ENCODE measurements around the gene GPRC5C. TPM values are rescaled to one million over a fixed set of nuclear protein-coding genes. Genes with fewer than 3 reads are reported as not detected.

The GPRC5C gene
- total and polyA plus RNA-seq, 4 donors, result 34.2 to 195 (median 119) TPM

- 87% methylated on average over 4 of the region's 4 CpGs for WGBS
- Histone ChIP-seq H3K9ac (ENCODE audit: low read depth in 1 of 2, low read length in 2 of 2) (no peak overlapping the region), H3K4me3 (ENCODE audit: low read depth in 1 of 3, low read length in 3 of 3) (no peak overlapping the region), H3K27me3 (ENCODE audit: control insufficient read depth in 4 of 4, insufficient read depth in 4 of 4, low read length in 3 of 4) (no peaks in the 10 kb centered on the region), H3K4me1 (ENCODE audit: control insufficient read depth in 4 of 4, insufficient read depth in 4 of 4, low read length in 3 of 4) (no peaks in the 10 kb centered on the region), H3K27ac (ENCODE audit: low read depth in 1 of 2, low read length in 2 of 2) (no peak overlapping the region), H3K9me3 (ENCODE audit: control insufficient read depth in 4 of 4, low read length in 3 of 4) (no peaks in the 10 kb centered on the region), H3K36me3 (ENCODE audit: control insufficient read depth in 4 of 4, insufficient read depth in 3 of 4, low read depth in 1 of 4, low read length in 3 of 4) (no peaks in the 10 kb centered on the region)
- no peak for DNase-seq (ENCODE audit: low spot score)
- TF ChIP-seq TAF1 (conservative IDR thresholded peaks at IDR 0.05) (no peak), ATF3 (IDR thresholded peaks at IDR 0.05) (no peak), YY1 (IDR thresholded peaks at IDR 0.05) (no peak), FOXA2 (IDR thresholded peaks at IDR 0.05) (no peak), RAD21 (IDR thresholded peaks at IDR 0.05) (no peak), MAX (IDR thresholded peaks at IDR 0.05) (no peak), NR2F2 (IDR thresholded peaks at IDR 0.05) (no peak), EGR1 (IDR thresholded peaks at IDR 0.05; ENCODE audit: low read depth in 2 of 2) (no peak), GABPA (IDR thresholded peaks at IDR 0.05 in 1 of 2, conservative IDR thresholded peaks at IDR 0.05 in 1 of 2) (no peak), ZBTB33 (IDR thresholded peaks at IDR 0.05) (no peak), SP1 (IDR thresholded peaks at IDR 0.05) (no peak), HNF4A (conservative IDR thresholded peaks at IDR 0.05) (no peak), FOXA1 (IDR thresholded peaks at IDR 0.05) (no peak)
Observed at GRCh38 chr17:74477411-74477810, 45.5 kb downstream of the GPRC5C start.

GRCh38 chr17:74478420-74479100, 46.7 kb downstream of the GPRC5C start:
- no peak overlapping the region for H3K9ac ChIP-seq (ENCODE audit: low read depth in 1 of 2, low read length in 2 of 2)
- H3K27me3 ChIP-seq (ENCODE audit: control insufficient read depth in 4 of 4, insufficient read depth in 4 of 4, low read length in 3 of 4), result no peaks in the 10 kb centered on the region
- 49% methylated on average over 6 of the region's 6 CpGs for WGBS
- H3K4me1 ChIP-seq (ENCODE audit: control insufficient read depth in 4 of 4, insufficient read depth in 4 of 4, low read length in 3 of 4), result no peaks in the 10 kb centered on the region
- DNase-seq (ENCODE audit: low spot score), result no peak
- H3K36me3 ChIP-seq (ENCODE audit: control insufficient read depth in 4 of 4, insufficient read depth in 3 of 4, low read depth in 1 of 4, low read length in 3 of 4), result no peaks in the 10 kb centered on the region
- H3K9me3 ChIP-seq (ENCODE audit: control insufficient read depth in 4 of 4, low read length in 3 of 4), result no peaks in the 10 kb centered on the region
- TF ChIP-seq RXRA (IDR thresholded peaks at IDR 0.05), result peak in 1 of 2 donors; percentile 18
- peak; percentile 36 for TF ChIP-seq MAX (IDR thresholded peaks at IDR 0.05)
- no peak for TF ChIP-seq NR2F2 (IDR thresholded peaks at IDR 0.05)
- H3K4me3 ChIP-seq (ENCODE audit: low read depth in 1 of 3, low read length in 3 of 3), result no peak overlapping the region
- peak overlapping the region; percentile 10 to 15 for H3K27ac ChIP-seq (ENCODE audit: low read depth in 1 of 2, low read length in 2 of 2)

- no peak overlapping the region for H3K27ac ChIP-seq (ENCODE audit: low read depth in 1 of 2, low read length in 2 of 2)
- TF ChIP-seq HNF4A (conservative IDR thresholded peaks at IDR 0.05) (no peak), JUND (IDR thresholded peaks at IDR 0.05) (no peak), FOXA1 (IDR thresholded peaks at IDR 0.05) (no peak), NR2F2 (IDR thresholded peaks at IDR 0.05) (no peak), FOXA2 (IDR thresholded peaks at IDR 0.05) (no peak), HNF4G (IDR thresholded peaks at IDR 0.05) (no peak), YY1 (IDR thresholded peaks at IDR 0.05) (no peak), SP1 (IDR thresholded peaks at IDR 0.05) (no peak), GABPA (IDR thresholded peaks at IDR 0.05 in 1 of 2, conservative IDR thresholded peaks at IDR 0.05 in 1 of 2) (no peak), EGR1 (IDR thresholded peaks at IDR 0.05; ENCODE audit: low read depth in 2 of 2) (no peak), CTCF (IDR thresholded peaks at IDR 0.05; ENCODE audit: low read depth, low read length, missing input control) (no peak), ZBTB33 (IDR thresholded peaks at IDR 0.05) (no peak), RXRA (IDR thresholded peaks at IDR 0.05) (no peak)
- H3K9me3 ChIP-seq (ENCODE audit: control insufficient read depth in 4 of 4, low read length in 3 of 4), result no peaks in the 10 kb centered on the region
- WGBS, result 80% methylated on average over 8 of the region's 8 CpGs
- no peak for DNase-seq (ENCODE audit: low spot score)
- H3K27me3 ChIP-seq (ENCODE audit: control insufficient read depth in 4 of 4, insufficient read depth in 4 of 4, low read length in 3 of 4), result no peaks in the 10 kb centered on the region
- no peak overlapping the region for H3K4me3 ChIP-seq (ENCODE audit: low read depth in 1 of 3, low read length in 3 of 3)
- H3K9ac ChIP-seq (ENCODE audit: low read depth in 1 of 2, low read length in 2 of 2), result no peak overlapping the region
- no peaks in the 10 kb centered on the region for H3K36me3 ChIP-seq (ENCODE audit: control insufficient read depth in 4 of 4, insufficient read depth in 3 of 4, low read depth in 1 of 4, low read length in 3 of 4)
- H3K4me1 ChIP-seq (ENCODE audit: control insufficient read depth in 4 of 4, insufficient read depth in 4 of 4, low read length in 3 of 4), result no peaks in the 10 kb centered on the region
Observed at GRCh38 chr17:74480290-74480689, 48.4 kb downstream of the GPRC5C start.

Data from liver (tissue), 9 donors.